Retina (tissue), 1 donor: ENCODE data around the gene NUP214.
A peak's percentile ranks its signal among the peaks of the same experiment; 100 is the strongest.
"Not testable (repeated sequence)": the region's sequence is repeated elsewhere in the genome, so short reads cannot be mapped to it uniquely, and the experiment has no call there.

Experiments
- DNase-seq: peaks from one replicate; pipeline ENCODE4 v3.0.0-alpha.2; 2016

NUP214 gene

DNA sequence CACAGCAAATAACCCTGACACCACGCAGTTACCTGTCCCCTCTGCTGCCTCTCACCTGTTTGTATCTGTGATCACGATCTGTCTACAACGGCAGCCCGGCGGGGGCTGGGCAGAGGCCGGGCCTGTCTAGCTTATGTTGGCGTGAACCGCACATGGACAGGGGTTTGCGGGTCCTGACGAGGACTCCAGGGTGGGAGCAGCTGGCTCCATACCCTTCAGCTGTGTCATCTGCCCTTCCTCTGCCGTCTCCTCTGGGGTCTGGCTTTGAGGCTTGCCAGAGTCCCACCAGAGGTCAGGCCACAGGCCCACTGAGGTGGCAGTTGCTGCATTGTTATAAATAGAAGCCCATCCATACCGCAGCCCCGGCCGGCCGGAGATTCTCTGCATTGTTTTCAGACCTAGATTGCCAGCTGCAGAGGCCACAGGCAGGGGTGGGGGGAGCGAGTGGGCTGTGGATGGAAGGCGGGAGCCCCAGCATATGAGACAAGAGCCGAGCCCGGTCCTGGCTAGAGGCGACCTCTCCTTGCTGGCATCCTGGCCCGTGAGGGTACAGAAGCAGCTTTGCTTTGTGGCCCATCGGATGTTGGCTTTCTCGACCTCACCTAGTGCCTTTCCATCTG is 113.1 kb downstream of the NUP214 start:
- DNase-seq, result peak; percentile 91

- DNase-seq, result peak; percentile 30
These were observed 114.0 kb downstream of the NUP214 start for GRCh38 chr9:131239161-131239975.

DNA sequence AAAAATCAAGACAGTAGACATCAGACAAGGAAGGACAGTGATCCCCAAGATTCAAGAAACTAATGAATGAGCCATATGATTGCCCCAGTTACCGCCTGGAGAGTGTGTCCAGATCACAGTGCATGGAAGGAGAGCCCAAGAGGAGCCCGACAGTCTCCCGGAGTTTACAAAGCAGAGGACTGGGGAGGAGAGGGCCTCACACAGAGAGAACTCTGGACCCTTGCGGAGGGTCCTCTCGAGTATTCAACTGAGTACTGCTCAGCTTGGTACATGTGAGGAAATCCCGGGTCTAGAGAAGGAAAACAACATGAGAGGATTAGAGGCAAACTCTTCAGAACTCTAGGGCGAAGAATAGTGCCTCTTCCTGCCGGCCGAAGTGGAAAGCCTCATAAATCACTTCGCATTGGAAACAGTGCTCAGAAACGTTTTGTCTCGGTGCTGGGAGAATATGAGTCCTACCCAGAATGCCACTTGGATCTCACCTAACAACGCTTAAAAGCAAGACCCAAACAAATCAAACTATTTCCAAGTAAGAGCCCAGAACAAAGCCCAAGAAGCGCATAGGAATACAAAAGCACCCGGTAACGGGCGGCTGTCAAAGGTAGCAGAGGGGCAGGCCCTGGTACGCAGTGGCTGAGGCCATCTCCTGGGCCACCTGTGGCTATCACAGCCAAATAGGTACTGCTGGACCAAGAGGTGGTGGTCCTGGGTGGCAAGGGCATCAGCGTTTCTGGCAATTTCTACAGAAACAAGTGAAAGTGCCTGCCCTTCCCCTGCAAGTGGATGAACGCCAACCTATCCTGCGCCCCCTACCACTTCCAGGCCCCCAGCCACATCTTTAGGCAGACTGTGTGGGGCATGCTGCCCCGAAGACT is 114.9 kb downstream of the NUP214 start:
- DNase-seq, result peak; percentile 31

DNA sequence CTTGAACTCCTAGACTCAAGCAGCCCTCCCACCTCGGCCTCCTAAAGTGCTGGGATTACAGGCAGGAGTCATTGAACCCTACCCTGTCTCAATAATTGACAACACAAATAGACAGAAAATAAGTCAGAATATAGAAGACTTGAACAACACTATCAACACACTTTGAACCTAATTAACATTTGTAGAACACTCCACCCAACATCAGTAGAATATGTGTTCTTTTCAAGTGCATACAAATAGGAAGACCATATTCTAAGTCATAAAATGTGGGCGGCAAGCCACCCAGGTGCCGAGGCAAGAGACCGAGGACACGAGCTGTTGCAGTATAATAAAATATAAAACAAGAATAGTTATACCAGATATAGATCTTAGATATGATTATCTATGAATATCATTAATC is 118.9 kb downstream of the NUP214 start:
- not testable (repeated sequence) for DNase-seq

GRCh38 chr9:131246618-131247017 is 121.2 kb downstream of the NUP214 start:
- no peak for DNase-seq

DNA sequence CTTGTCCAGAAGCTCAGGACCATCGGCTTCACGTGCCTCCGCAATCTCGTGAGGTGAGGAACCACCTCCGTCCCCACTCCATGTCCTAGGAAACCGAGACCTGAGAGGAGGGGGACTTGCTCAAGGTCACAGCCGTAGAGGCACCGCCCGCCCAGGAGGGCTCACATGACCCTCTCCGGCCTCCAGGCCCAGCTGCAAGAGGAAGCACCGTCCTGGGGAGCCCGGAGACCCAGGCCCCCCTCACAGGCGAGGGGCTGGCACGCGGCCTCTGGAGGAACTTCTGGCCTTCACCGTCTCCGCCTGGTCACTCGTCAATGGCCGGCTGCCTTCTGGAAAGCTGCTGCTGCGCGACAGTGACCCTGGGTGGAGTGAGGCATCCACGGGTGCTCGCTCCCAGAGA is 126.7 kb downstream of the NUP214 start:
- no peak for DNase-seq

- no peak for DNase-seq
These were observed 128.6 kb downstream of the NUP214 start for GRCh38 chr9:131253891-131254491.

DNA sequence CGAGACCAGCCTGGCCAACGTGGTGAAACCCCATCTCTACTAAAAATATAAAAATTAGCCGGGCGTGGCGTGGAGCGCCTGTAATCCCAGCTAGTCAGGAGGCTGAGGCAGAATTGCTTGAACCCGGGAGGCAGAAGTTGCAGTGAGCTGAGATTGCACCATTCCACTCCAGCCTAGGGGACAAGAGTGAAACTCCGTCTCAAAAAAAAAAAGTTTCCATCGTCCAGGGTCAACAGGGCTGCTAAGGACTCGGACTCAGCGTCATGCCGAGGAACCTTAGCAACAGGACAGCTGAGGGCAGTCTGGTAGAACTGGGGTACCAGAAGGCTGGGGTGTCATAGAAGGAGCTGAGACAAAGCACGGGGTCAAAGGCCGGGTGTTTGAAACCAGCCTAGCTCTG is 129.2 kb downstream of the NUP214 start:
- DNase-seq, result no peak

DNA sequence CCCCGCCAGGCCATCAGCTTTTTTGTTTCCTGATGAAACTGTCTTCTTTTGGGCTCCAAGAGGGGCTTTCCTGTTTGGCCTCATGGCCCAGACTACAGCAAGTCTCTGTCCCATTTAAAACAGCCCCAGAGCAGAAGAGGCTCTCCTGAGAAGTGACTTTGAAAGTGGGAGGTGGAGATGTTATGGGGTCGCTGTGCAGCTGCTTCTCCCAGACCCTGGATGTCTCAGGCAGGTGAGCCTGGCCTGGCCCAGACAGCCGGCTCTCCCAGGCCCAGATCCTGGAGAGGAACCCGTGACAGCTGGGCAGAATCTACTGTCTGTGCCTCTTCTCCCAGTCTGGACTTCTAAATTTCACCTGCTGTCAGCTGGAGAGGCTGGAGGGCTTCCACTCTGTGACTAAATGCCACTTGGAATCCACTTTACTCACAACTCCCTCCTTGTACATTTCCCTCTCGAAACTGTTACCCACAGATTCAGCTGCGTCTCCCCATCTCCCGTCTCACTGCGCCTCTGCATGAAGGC is 130.4 kb downstream of the NUP214 start:
- DNase-seq, result no peak

GRCh38 chr9:131257266-131258025 is 132.1 kb downstream of the NUP214 start:
- no peak for DNase-seq

- no peak for DNase-seq
These were observed 132.8 kb downstream of the NUP214 start for GRCh38 chr9:131258186-131258585.

DNA sequence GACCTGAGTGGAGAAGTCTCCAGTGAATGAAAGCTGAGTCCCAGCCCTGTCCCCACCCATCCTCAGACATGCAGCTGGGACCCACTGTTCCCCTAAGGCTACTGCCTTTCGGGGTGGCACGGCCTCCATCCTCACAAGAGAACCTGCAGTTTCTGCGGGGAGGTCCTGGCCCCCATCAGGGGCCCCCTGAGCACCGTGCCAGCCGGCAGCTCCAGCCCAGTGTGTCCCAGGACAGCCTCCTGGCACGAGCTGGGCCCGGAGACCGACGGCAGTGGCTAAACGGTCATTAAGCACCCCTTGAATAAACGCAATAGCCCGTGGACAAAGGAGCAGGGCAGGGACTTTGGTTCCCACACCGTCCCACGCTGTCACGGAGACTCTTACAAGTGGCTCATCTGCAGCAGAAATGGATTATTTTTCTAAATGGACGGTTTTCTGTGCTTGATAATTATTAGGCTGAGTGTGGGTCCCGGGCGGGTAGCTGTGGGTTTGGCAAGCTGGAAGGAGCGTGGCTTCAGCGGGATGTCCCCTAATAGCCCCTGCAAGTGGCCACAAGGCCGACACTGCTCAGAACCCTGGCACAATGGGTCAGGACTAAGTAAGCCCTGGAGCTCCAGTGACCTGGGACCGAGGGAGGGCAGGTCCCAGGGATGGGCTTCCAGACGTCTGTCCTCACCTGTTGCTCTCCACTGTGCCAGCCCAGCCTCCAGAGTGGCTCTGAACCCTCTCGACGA is 133.5 kb downstream of the NUP214 start:
- no peak for DNase-seq

GRCh38 chr9:131259432-131259898 is 134.1 kb downstream of the NUP214 start:
- DNase-seq, result no peak

DNA sequence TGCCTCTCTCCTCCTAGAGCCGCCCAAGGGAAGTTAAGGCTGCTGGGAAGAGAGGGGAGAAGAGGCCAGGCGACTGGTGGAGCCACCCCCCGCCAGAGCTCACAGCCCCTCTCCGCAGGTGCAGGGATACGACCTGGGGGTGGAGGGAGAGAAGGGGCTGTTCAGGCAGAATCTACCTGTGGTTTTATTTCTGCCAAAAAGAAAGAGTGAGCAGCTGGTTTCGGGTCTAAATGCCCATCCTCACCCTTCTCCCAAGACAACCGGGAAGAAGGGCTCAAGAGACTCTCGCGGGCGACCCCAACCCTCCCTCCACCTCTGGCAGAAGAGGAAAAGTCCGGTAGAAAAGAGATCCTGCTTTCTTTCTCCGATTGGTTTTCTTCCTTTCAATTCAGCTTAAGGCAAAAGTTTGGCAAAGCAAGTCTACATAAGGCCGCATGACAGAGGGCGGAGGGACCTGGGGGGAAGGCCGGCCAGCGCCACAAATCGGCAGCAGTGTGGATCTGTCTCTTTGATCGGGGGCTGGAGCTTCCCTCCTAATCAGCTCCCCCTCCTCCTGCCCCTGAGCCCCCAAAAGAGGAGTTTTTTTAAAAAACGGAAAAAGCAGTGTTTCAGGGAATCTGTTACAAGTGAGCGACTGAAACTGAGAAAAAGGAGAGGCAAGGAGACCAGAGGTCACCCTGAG is 134.7 kb downstream of the NUP214 start:
- no peak for DNase-seq

DNA sequence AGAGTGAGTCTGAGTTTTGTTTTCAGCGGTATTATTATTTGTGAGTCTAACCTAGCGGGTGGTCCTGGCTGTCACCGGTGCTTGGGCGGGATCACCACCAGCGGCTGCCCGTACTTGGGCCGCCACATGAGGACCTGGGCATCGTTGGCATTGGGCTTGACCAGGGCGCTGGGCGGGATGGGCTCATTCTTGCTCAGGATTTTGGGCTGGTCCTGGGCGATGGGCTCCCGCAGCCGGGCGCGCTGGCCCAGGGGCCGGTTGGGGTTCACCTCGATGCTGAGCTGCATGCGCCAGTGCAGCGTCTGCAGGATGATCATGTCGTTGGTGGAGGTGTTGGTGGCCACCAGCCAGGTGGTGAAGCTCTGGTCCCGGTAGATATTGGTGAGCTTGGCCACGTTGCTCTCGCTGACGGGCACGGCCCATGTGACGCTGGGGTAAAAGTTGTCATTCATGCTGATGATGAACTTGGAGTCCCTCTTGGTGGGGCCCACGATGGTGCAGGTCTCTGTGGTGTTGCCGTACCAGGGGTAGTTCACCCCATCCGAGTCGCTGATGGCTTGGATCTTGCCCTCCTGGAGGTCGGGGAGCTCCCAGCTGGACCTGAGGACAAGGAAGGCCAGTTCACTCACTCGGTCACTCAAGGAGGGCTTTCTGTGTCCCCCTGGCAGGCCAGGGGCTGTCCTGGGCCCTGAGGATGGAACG is 135.5 kb downstream of the NUP214 start:
- DNase-seq, result no peak

- DNase-seq, result no peak
These were observed 137.1 kb downstream of the NUP214 start for GRCh38 chr9:131262327-131263032.

DNA sequence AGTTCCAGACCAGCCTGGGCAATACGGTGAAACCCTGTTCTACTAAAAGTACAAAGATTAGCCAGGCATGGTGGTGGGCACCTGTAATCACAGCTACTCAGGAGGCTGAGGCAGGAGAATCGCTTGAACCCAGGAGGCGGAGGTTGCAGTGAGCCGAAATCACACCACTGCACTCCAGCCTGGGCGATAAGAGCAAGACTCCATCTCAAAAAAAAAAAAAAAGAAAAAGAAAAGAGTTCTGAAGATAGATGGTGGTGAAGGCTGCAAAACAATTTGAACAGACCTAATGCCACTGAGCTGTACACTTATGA is 137.6 kb downstream of the NUP214 start:
- not testable (repeated sequence) for DNase-seq

GRCh38 chr9:131263701-131264100 is 138.3 kb downstream of the NUP214 start:
- no peak for DNase-seq

DNA sequence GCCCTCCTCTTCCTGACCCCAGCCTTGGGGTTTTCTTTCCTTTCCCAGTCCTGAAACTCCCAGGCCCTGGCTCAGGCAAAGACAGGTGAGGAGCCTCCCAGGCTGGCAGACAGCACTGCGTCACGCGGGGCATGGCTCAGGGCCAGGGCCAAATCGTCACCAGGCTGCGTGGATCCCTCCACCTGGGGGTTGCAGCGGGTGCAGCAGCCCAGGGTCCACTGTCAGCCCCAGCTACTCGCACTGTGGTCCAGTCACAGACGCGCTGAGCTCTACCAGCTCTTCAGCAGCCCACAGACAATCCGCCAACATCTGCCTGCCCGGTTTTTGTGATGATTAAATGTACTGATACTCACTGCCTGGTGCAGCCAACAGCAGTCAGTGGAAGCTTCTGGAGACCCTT is 138.8 kb downstream of the NUP214 start:
- no peak for DNase-seq
